Measurements from ENCODE around the gene COA8.
"Not testable (repeated sequence)": the region's sequence is repeated elsewhere in the genome, so short reads cannot be mapped to it uniquely, and the experiment has no call there.

Gene COA8

GRCh38 chr14:103562429-103563225 is at the start of gene COA8, which contains the start of gene BAG5:
Gene COA8 (plus strand): TSS chr14:103562960. CDS start chr14:103563002, 42 bp downstream.
Gene BAG5 (minus strand): TSS chr14:103562657. CDS start chr14:103561164, 1,493 bp downstream.
- DNase-seq (ENCODE audit: low read depth), result peak; percentile 89

- DNase-seq (ENCODE audit: low read depth), result no peak
Observed at GRCh38 chr14:103514596-103515421, 48.0 kb upstream of the COA8 start.

- DNase-seq (ENCODE audit: low read depth), result no peak
Observed at GRCh38 chr14:103516426-103517173, 46.2 kb upstream of the COA8 start.

- DNase-seq (ENCODE audit: low read depth), result no peak
Observed at GRCh38 chr14:103517174-103517566, 45.6 kb upstream of the COA8 start.

- DNase-seq (ENCODE audit: low read depth), result no peak
Observed at GRCh38 chr14:103517721-103518421, 44.9 kb upstream of the COA8 start.

- DNase-seq (ENCODE audit: low read depth), result peak; percentile 71
Observed at GRCh38 chr14:103518422-103519042, 44.2 kb upstream of the COA8 start.

- no peak for DNase-seq (ENCODE audit: low read depth)
Observed at GRCh38 chr14:103519043-103519836, 43.5 kb upstream of the COA8 start.

GRCh38 chr14:103519837-103520212 is 42.9 kb upstream of the COA8 start:
- no peak for DNase-seq (ENCODE audit: low read depth)

- no peak for DNase-seq (ENCODE audit: low read depth)
Observed at GRCh38 chr14:103520269-103520656, 42.5 kb upstream of the COA8 start.

GRCh38 chr14:103520657-103521437 is 41.9 kb upstream of the COA8 start:
- DNase-seq (ENCODE audit: low read depth), result peak; percentile 79

- no peak for DNase-seq (ENCODE audit: low read depth)
Observed at GRCh38 chr14:103521438-103521950, 41.3 kb upstream of the COA8 start.

GRCh38 chr14:103521951-103522563 is 40.7 kb upstream of the COA8 start:
- peak; percentile 35 for DNase-seq (ENCODE audit: low read depth)

GRCh38 chr14:103522649-103523574 is 39.8 kb upstream of the COA8 start, which contains the start of gene CKB:
Gene CKB (minus strand): TSS chr14:103522830. CDS start chr14:103522493, 337 bp downstream.
- peak; percentile 55 for DNase-seq (ENCODE audit: low read depth)

- no peak for DNase-seq (ENCODE audit: low read depth)
Observed at GRCh38 chr14:103523575-103523954, 39.2 kb upstream of the COA8 start.

- DNase-seq (ENCODE audit: low read depth), result no peak
Observed at GRCh38 chr14:103524002-103524935, 38.5 kb upstream of the COA8 start.

- DNase-seq (ENCODE audit: low read depth), result not testable (repeated sequence)
Observed at GRCh38 chr14:103525430-103526246, 37.1 kb upstream of the COA8 start.
